Stimulated activated CD4-positive, alpha-beta T cell treated with anti-CD3 and anti-CD28 coated beads, Interleukin-15, amount 100 ng/mL, for 48 hours (primary cell): ENCODE data around the gene TXNIP.
A peak's percentile ranks its signal among the peaks of the same experiment; 100 is the strongest.
"Not testable (repeated sequence)": the region's sequence is repeated elsewhere in the genome, so short reads cannot be mapped to it uniquely, and the experiment has no call there.

Experiments used
- DNase-seq, 2 donors: peaks; one replicate each; pipeline ENCODE4 v3.0.0-alpha.2; 2020; ENCODE audit warnings: low read depth in 2 of 2

Gene TXNIP, protein sequence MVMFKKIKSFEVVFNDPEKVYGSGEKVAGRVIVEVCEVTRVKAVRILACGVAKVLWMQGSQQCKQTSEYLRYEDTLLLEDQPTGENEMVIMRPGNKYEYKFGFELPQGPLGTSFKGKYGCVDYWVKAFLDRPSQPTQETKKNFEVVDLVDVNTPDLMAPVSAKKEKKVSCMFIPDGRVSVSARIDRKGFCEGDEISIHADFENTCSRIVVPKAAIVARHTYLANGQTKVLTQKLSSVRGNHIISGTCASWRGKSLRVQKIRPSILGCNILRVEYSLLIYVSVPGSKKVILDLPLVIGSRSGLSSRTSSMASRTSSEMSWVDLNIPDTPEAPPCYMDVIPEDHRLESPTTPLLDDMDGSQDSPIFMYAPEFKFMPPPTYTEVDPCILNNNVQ

DNA sequence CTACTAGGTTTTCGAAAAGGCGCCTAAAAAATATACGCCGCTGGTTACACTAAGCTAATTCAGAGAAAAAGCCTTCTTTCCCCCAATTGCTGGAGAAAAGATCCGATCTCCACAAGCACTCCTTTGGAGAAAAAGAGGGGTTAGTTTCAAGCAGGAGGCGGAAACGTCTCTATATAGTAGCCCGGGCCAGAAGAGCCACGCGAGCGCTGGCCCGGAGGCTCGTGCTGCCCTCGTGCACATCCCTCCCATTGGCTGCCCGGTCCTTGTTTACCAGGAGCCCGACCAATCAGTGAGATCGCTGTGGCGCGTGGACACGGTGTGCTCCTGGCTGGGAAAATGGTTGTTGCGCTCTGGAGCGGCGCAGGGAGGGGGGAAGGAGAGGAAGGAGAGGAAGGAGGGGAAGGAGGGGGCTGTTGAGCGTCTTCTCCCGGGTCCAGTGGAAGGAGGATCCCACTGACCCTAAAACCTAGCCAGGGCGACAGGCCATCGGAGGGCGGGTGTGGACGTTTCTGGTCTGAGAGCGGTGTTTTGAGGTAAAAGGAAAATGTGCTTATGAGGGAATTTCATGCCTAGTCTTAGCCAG lies at the start of gene TXNIP:
Gene TXNIP (minus strand): TSS at position 147 of the 583 bp plus-strand sequence. CDS start 313 bp downstream, outside the sequence.
- DNase-seq: peak; percentile 90 to 92

DNA sequence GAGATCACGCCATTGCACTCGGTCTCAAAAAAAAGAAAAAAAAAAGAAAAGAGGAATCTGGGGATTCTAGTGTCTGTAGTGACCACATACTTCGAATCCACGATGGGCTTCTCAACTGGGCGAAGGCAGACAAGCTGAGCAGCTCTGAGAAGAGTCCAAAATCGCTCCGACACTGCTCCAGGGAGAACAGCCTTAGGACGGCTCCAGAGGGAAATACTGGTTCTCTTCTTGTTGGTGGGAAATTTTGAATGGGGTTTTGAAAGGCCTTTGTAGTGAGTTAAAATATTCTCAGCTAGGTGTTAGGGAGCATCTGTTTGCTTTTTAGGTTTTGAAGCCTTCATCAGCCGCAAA lies 43.4 kb upstream of the TXNIP start:
- no peak for DNase-seq

DNA sequence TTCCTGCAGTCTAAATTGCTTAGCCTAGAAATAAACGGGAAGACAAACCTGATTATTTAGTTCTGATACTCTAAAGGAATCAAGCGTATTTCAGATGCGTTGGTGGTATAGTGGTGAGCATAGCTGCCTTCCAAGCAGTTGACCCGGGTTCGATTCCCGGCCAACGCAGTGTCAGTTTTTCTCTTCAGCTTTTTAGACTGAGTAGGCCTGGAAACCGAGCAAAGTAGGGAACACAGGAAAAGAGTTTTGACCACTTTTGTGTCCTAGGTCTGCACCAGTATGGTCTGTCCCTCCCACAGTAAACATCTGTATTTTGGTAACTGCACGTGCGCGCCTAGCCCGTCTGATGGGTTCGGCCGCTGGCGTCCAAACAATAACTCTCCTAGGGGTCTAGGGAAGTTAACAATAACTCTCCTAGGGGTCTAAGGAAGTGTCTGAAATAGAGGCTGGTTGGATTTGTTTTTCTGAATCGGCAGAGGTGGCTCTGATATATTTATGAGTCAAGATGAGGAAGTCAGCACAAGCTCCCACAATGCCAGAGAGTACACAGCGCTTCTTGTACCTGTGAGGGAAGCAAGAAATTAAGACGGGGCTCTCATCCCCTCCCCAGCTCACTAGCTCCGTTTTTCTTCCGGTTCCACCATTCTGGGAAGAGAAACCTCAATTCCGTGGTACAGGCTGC lies 40.7 kb upstream of the TXNIP start:
- peak; percentile 75 for DNase-seq

DNA sequence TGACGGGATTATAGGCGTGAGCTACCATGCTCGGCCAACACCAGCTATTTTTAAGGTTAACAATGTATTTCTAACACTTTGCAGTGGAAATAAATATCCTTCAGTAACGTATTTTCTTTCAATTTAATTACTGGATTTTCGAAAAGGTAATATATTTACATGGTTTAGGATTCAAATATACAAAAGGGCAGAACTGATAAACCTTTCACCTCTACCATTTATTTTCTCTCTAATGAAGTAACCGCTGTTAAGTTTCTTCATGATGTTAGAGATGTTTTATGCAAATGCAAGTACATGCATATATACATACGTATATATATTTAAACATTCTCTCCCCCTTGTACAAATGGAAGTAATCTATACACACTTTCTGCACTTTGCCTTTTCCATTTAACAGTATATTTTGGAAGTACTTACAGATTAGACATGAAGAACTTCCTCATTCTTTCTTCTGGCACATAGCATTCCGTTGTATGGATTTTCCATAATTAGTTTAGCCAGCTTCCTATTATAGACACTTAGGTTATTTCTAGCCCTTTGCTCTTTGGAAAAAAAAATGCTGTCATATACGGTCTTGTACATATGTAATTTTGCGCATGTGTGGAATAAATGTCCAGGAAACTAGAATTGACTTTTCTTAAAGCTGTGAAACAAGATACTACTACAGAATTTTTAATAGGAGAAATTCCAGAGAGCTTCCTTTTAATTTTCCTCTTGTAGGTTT lies 40.0 kb upstream of the TXNIP start:
- no peak for DNase-seq

DNA sequence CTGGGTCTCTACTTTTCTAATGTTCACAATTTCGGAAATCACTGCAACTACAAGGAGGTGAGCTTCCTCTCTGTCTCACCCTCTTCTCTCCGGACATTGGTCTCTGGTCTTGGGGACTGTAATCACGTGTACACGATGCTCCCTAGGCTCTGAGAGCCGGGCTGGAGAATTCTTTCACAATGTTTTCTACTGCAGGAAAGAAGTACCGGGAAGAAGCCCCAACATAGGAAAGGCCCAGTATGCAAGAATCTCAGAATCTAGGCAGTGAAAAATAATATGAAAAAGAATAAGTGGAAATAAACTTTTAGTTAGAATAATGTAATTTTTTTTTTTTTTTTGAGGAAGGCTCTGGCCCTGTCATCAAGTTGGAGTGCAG lies 38.7 kb upstream of the TXNIP start:
- no peak for DNase-seq

DNA sequence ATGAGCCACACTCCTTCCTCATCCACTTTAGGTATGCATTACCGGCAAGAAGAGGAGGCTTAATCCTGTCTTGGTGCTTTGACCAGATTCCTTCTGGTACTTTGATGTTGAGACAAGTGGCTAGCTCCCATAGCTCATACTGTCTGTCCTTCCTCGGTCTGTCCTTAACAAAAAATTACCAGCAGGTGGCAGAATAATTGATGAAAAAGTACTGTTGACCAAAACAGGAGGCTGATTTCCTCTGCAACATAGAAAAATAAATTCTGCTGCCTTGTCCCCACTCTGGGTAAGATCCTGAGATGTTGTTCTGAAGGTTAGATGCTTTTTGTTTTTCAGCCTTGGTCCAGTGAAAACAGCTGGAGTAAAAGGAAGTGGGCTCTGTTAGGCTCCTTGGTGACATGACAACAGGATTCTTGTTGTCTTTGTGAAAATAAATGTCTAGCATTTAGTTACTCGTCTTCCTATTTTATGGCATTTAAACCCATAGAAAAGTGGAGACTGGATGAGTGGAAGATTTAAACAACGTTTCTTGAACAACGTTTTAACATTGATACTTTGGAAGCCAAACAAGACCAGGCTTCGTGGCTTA lies 36.3 kb upstream of the TXNIP start:
- DNase-seq: no peak

DNA sequence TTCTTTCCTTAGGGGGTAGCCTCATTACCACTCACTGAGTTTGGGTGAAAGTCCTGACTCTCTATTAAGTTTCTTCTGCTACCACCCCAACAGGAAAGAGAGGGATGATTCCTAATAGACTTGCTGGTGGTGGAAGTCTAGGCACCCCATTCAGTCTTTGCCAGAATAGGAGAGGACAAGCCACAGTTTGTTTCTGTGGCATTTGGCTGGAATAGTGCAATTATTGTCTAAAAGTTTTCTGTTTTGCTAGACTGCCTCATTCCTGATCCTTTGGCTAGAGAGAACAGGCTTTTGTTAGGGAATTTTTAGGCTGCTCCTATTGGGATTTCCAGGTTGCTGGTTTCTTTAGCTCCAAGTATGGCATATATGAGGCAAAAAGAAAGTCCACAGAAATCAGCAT lies 35.1 kb upstream of the TXNIP start:
- DNase-seq: no peak

DNA sequence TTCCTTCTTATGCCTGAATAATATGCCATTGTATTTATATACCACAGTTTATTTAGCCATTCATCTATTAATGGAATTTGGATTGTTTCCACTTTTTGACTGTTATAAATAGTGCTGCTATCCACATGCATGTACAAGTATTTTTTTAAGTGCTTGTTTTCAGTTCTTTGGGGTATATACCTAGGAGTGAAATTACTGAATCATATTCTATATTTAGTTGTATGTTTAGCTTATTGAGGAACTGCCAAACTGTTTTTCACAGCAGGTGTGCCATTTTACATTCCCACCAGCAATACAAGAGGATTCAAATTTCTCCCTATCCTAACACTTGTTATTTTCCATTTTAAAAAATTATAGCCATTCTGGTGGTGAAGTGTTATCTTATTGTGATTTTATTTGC lies 32.7 kb upstream of the TXNIP start:
- no peak for DNase-seq

DNA sequence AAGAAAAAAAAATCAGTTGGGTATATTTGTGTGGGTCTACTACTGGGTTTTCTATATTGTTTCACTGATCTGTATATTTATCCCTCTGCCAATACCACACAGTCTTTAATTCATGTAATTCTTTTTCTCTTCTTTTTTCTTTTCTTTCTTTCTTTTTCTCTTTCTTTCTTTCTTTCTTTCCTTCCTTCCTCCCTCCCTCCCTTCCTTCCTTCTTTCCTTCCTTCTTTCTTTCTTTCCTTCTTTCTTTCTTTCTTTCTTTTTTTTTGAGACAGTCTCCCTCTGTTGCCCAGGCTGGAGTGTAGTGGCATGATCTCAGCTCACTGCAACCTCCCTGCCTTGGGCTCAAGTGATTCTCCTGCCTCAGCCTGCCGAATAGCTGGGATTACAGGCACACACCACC lies 30.3 kb upstream of the TXNIP start:
- DNase-seq: not testable (repeated sequence)

DNA sequence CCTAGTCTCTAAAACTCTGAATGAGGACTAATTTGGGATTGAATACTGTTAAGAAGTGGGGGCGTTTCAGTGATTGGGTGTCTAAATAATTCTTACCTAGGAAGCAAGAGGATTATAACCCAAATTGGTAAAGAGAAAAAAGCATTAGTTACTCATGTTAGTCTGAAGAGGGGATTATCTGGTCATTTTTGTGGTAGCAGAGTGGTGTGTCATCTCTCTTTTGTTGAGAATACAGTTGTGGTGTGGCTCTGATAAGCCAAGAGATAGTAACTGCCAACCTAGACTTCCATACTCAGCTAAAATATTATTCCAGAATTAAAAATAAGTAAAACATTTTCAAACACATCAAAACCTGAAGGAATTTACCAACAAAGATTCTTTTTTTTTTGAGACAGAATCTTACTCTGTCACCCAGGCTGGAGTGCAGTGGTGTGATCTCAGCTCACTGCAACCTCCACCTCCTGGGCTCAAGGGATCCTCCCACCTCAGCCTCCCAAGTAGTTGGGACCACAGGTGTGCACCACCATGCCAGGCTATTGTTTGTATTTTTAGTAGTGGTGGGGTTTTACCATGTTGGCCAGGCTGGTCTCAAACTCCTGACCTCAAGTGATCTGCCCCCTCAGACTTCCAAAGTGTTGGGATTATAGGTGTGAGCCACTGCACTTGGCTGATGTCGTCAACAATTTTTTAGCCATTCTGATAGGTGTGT lies 29.6 kb upstream of the TXNIP start:
- not testable (repeated sequence) for DNase-seq

DNA sequence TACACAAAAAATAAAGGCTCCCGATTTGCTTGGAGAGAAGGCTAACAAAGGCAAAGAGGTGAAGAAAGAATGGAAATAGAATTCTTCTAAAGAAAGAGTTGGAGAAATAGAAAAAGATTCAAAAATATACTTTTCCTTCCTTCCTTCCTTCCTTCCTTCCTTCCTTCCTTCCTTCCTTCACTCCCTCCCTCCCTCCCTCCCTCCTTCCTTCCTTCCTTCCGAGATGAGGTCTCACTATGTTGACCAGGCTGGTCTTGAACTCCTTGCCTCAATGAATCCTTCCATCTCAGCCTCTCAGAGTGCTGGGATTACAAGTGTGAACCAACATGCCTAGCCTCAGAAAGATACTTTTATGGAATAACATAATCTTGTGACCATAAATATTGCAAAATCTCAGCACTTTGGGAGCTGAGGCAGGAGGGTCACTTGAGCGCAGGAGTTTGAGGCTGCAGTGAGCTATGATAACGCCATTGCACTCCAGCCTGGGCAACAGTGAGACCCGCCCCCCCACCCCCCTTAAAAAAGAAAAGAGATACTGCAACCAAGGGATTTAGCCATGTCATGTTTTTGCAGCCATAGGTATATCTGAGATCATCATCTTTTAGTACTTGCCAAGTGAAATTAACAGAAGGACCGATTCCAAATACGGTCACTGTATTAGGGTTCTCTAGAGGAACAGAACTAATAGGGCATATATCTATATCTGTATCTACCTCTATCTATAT lies 26.2 kb upstream of the TXNIP start:
- DNase-seq: no peak

DNA sequence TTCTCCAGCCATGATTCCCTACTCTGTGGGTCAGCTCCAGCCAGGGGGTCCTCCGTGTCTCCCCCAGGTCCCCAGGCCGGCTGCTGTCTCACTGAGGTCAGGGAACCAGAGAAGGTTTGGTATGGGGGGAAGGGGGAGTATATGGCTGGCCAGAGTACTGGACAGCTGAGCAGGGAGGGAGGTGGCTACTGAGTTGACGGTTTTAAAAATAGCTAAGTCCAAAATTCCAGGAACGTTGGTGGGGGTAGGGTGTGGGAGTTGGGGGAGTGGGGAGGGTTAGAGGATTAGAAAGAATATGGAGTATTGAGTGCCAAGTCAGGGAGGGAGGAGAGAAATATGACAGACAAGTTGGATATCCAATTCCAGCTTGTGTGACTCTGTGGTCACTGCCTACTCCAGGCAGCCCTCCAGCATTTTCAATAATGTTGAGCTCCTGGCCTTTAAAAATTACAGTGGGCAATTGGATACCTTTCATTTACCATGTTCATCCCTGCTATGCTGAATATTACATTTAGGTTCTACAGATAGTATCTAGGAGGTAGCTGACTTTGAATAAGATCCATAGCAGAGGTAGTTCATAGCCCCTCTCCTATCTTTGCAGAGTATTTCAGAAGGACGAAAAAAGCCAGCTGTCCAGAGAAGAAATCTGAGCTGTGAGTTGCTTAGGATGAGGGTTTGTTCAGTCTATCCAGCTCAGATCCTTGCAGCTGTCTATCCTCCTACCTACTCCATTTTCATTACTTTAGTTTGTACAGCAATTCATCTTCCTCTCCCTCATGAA lies 25.4 kb upstream of the TXNIP start, which contains the start of gene HJV:
Gene HJV (minus strand): TSS at position 114 of the 781 bp plus-strand sequence. CDS start 1,504 bp downstream, outside the sequence.
- no peak for DNase-seq

DNA sequence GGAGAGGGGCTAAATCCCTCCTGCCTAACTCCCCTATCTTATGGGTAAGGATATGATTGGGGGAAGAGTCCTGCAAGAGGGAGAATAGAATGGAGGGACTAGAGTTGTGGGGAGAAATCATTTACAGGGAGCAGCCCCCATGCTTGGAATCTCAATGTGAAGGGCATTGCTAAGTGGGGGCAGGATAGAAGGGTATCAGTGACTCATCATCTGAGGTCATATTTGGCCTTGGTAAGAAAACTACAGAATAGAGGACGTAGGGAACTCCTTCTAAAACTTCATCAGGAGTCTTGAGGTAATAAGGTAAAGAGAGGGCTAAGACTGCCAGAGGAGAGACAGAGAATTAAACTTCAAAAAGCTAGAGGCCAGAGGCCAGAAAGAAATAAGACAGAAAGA lies 24.7 kb upstream of the TXNIP start:
- no peak for DNase-seq

DNA sequence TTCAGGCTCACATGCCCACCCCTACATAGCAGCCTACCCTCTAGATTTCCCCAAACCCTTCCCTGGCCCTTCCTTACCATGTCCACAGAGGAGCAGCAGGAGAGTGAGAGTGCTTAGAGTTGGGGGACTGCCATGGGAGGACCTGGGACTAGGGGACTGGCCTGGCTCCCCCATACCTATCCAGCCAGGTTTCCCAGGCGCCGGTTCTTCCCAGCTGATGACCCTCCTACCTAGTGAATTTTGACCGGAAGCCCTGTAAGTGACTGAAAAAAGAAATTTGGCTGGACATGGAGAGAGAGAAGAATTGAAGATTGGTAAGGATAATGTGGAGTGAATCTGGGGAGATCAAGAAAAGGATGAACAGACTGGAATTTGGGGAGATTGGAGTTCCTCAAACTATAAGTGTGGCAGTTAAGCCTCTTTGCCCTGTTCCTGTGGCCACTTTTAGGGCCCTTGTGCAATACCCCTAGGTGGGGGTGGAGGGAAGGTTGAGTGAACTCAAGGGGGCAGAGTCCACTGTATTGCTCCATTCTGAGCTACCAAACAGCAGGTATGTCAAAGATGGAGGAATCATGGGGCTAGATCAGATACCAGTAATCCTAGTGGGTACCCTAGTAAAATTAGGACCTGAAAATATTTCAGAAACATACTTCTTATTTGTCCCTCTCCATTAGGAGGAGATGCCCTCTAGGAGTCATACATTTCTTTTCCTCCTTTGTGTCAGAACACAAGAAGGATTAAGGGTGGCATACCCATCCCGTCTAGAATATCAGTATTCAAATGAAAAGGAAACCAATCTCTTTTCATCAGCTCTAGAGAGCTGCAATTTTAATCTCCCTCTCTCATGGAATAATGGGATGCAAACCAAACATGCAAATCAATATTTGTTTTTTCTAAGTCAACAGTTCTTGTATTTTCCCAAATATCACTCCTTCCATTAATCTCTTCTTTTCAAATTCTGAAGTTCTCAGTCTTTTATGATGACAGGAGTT lies 24.0 kb upstream of the TXNIP start:
- no peak for DNase-seq

DNA sequence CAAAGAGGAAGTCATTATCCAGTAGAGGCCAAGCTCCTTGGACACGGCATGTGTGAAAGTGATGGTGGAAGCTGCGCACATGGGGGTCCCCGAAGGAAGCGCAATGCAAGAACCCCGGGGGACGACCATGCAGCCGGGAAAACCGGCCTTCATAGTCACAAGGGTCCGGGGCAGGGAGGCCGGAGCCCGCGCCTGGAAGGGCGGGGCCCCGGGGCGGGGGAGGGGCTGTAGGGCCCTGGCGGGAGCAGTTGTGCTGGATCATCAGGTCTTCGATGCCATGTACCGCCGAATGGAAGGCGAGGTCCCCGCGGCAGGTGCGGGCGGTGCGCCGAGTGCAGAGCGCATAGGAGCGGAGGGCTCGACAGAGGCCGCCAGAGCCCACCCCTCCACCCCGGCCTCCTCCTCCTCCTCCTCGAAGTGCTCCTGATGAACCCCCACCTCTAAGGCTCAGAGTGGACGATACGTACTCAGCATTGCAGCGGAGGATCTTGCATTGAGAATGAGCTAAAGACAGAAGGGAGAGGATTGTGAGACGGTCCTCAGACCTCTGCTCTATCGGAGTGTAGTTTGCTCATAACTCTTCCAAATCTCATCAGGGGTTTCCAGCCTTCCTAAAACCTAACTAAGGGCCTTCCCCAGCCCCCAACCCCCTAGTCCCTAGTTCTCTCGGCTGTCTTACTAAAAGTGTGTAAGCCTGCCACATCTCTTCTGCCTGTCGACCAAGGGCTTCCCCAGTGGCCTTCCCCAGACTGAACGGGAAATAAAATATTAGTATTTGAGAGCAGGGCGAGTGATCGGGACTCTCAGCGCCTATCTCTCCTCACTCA lies 23.1 kb upstream of the TXNIP start:
- no peak for DNase-seq

DNA sequence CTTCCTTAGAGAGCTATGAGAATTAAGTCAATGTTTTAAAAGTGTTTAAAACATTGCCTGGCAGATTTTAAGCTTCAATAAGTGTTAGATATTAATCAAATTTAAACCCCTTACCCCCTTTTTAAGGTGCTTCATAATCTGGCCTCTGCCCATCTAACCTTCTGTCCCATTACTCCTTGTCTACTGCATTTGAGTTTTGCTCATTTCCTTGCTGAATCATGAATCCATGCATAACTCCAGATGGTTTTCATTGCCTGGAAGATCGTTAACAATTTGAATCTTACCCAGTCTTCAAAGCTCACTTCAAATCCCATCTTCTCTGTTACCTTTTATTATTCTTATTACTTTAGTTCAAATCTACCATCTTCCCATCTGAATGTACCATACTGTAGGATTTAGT lies 20.5 kb upstream of the TXNIP start:
- no peak for DNase-seq

DNA sequence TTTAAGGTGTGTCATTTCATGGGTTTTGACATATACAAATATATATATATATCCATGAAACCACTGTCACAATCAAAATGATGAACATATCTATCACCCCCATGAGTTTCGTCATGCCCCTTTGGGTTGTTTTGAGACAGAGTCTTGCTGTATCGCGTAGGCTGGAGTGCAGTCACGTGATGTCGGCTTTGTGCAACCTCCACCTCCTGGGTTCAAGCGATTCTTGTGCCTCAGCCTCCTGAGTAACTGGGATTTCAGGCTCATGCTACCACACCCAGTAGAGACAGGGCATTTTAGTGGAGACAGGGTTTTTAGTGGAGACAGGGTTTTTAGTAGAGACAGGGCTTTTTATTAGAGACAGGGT lies 17.2 kb upstream of the TXNIP start:
- DNase-seq: no peak
